ENCODE measurements around the gene DOC2B. TPM values are rescaled to one million over a fixed set of nuclear protein-coding genes. Genes with fewer than 3 reads are reported as not detected.

DOC2B gene
- total RNA-seq, 1 experiment from 2014 or later, result 2.7 TPM

GRCh38 chr17:222172-222571 is 40.7 kb upstream of the DOC2B start (continued):
- TF ChIP-seq ELF4 (CRISPR knock-in tag; IDR thresholded peaks at IDR 0.05; ENCODE audit: low read depth), result no peak

- TF ChIP-seq JAZF1 (CRISPR knock-in tag; IDR thresholded peaks at IDR 0.05) (no peak), HMGA2 (CRISPR knock-in tag; IDR thresholded peaks at IDR 0.05) (no peak), SMAD4 (CRISPR knock-in tag; IDR thresholded peaks at IDR 0.05) (no peak), ZNF671 (CRISPR knock-in tag; IDR thresholded peaks at IDR 0.05) (no peak), ETV6 (CRISPR knock-in tag; IDR thresholded peaks at IDR 0.05) (no peak)
- TF ChIP-seq, protein P1, sequence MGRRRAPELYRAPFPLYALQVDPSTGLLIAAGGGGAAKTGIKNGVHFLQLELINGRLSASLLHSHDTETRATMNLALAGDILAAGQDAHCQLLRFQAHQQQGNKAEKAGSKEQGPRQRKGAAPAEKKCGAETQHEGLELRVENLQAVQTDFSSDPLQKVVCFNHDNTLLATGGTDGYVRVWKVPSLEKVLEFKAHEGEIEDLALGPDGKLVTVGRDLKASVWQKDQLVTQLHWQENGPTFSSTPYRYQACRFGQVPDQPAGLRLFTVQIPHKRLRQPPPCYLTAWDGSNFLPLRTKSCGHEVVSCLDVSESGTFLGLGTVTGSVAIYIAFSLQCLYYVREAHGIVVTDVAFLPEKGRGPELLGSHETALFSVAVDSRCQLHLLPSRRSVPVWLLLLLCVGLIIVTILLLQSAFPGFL (CRISPR knock-in tag; IDR thresholded peaks at IDR 0.05; ENCODE audit: borderline replicate concordance), result no peak
- TF ChIP-seq, protein P2, sequence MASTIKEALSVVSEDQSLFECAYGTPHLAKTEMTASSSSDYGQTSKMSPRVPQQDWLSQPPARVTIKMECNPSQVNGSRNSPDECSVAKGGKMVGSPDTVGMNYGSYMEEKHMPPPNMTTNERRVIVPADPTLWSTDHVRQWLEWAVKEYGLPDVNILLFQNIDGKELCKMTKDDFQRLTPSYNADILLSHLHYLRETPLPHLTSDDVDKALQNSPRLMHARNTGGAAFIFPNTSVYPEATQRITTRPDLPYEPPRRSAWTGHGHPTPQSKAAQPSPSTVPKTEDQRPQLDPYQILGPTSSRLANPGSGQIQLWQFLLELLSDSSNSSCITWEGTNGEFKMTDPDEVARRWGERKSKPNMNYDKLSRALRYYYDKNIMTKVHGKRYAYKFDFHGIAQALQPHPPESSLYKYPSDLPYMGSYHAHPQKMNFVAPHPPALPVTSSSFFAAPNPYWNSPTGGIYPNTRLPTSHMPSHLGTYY (CRISPR knock-in tag; IDR thresholded peaks at IDR 0.05), result no peak
- no peak for DNase-seq (ENCODE audit: low spot score)
- no peak for ATAC-seq
- no peak overlapping the region for H3K27ac Mint-ChIP-seq
- POLR2A ChIA-PET, result no interaction called here
- H3K4me1 Mint-ChIP-seq, result no peaks in the 10 kb centered on the region; the same call in 1 of the 2 replicates
- H3K27me3 Mint-ChIP-seq (ENCODE audit: low read depth), result no peaks in the 10 kb centered on the region
- H3K36me3 Mint-ChIP-seq, result no peaks in the 10 kb centered on the region
- H3K9me3 Mint-ChIP-seq, result no peaks in the 10 kb centered on the region; the same call in 1 of the 2 replicates
- CTCF ChIA-PET, result no interaction called here
- no peak overlapping the region for H3K4me3 Mint-ChIP-seq
Observed at GRCh38 chr17:219696-220095, 38.2 kb upstream of the DOC2B start.

DNA sequence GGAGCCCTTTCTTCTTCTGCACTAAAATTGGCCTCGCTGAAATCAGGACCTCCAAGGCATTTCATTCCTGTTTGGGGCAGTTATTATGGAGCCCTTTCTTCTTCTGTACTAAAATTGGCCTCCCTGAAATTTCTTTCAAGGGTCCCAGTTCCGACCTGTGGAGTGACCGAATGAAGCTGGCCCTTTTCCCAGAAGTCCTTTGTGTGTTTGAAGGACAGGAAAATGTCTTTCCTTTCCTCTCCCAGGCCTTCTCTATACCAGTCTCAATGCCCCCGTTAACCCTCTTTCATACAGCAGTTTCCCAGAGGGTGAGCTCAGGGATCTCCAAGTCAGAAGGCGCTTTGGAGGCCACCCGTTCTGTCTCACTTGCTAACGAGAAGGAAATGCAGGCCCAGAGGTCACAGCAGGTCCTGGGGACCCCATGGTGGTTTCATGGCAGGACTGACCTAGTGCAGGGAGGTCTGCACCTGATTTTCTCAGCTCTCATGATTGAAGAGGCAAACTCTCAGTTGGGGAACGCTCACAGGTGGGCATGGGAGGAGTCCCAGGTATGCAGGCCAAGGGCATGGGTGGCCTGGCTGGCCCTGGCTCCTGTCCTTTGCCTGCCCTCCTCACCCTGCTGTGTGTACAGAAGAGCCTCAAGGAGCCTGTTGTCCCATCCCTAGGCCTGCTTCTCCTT is 37.1 kb upstream of the DOC2B start:
- Mint-ChIP-seq H3K4me3 (no peak overlapping the region), H3K4me1 (no peaks in the 10 kb centered on the region; the same call in 1 of the 2 replicates), H3K27me3 (ENCODE audit: low read depth) (no peaks in the 10 kb centered on the region), H3K9me3 (no peaks in the 10 kb centered on the region), H3K36me3 (no peaks in the 10 kb centered on the region), H3K27ac (no peak overlapping the region)
- ChIA-PET POLR2A (interaction anchor here (0.5 kb wide), 1 partner anchor 454 kb away, joined by 3 read pairs; no protein-coding TSS in a partner anchor), CTCF (interaction anchor here (0.8 kb wide), 1 partner anchor 193 kb away, joined by 3 read pairs; no protein-coding TSS in a partner anchor)
- DNase-seq (ENCODE audit: low spot score) (peak; percentile 4), ATAC-seq (no peak)
- TF ChIP-seq TEAD4 (CRISPR knock-in tag; IDR thresholded peaks at IDR 0.05), result no peak
- TF ChIP-seq HMGA2 (CRISPR knock-in tag; IDR thresholded peaks at IDR 0.05), result no peak

GRCh38 chr17:216625-217024 is 35.2 kb upstream of the DOC2B start:
- no peak for DNase-seq (ENCODE audit: low spot score)
- Mint-ChIP-seq H3K36me3 (no peaks in the 10 kb centered on the region), H3K9me3 (no peaks in the 10 kb centered on the region), H3K27ac (no peak overlapping the region), H3K27me3 (ENCODE audit: low read depth) (no peaks in the 10 kb centered on the region), H3K4me3 (no peak overlapping the region), H3K4me1 (no peaks in the 10 kb centered on the region; the same call in 1 of the 2 replicates)
- CTCF ChIA-PET, result no interaction called here
- TF ChIP-seq, protein P3, sequence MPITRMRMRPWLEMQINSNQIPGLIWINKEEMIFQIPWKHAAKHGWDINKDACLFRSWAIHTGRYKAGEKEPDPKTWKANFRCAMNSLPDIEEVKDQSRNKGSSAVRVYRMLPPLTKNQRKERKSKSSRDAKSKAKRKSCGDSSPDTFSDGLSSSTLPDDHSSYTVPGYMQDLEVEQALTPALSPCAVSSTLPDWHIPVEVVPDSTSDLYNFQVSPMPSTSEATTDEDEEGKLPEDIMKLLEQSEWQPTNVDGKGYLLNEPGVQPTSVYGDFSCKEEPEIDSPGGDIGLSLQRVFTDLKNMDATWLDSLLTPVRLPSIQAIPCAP (CRISPR knock-in tag; IDR thresholded peaks at IDR 0.05), result no peak
- TF ChIP-seq MXD4 (CRISPR knock-in tag; IDR thresholded peaks at IDR 0.05; ENCODE audit: borderline replicate concordance), result no peak
- TF ChIP-seq, protein P4, sequence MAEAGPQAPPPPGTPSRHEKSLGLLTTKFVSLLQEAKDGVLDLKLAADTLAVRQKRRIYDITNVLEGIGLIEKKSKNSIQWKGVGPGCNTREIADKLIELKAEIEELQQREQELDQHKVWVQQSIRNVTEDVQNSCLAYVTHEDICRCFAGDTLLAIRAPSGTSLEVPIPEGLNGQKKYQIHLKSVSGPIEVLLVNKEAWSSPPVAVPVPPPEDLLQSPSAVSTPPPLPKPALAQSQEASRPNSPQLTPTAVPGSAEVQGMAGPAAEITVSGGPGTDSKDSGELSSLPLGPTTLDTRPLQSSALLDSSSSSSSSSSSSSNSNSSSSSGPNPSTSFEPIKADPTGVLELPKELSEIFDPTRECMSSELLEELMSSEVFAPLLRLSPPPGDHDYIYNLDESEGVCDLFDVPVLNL (CRISPR knock-in tag; IDR thresholded peaks at IDR 0.05; ENCODE audit: borderline replicate concordance, low read depth), result no peak
- TF ChIP-seq ZNF121 (CRISPR knock-in tag; IDR thresholded peaks at IDR 0.05), result no peak
- no peak for TF ChIP-seq NFE2L1 (CRISPR knock-in tag; IDR thresholded peaks at IDR 0.05)
- POLR2A ChIA-PET, result no interaction called here
- no peak for ATAC-seq
